CD14-positive monocyte (primary cell): ENCODE measurements around the gene KCNG1. TPM values are rescaled to one million over a fixed set of nuclear protein-coding genes. Genes with fewer than 3 reads are reported as not detected.

ENCODE experiments used
- DNase-seq, 3 donors: peaks; one replicate each; pipeline ENCODE4 v3.0.0-alpha.2; 2011 to 2022
- H2AFZ ChIP-seq: 2 replicates; pipeline ENCODE4 v1.6.0; 2012; ENCODE audit warnings: mild to moderate bottlenecking, low read depth, low read length, inconsistent platforms; ENCODE audit not compliant: insufficient read depth, poor library complexity, severe bottlenecking
- H3K27ac ChIP-seq, 2 donors: 1 replicate in 1 of 2; 2 replicates in 1 of 2; pipeline ENCODE4 v1.5.1; 2012 to 2013; ENCODE audit warnings: low read length in 2 of 2, control low read depth in 1 of 2, inconsistent platforms in 1 of 2, low read depth in 1 of 2, mild to moderate bottlenecking in 1 of 2
- H3K27me3 ChIP-seq, 2 donors: one replicate each; pipeline versions ENCODE4 v1.6.0 to v1.6.1; 2011 to 2013; ENCODE audit warnings: low read length in 2 of 2; ENCODE audit not compliant: control insufficient read depth in 2 of 2, insufficient read depth in 2 of 2
- H3K36me3 ChIP-seq, 2 donors: replicated peaks in 1 of 2; 1 replicate in 1 of 2; 2 replicates in 1 of 2; pipeline versions ENCODE4 v1.5.1 to v1.6.1; 2012 to 2013; ENCODE audit warnings: low read length in 2 of 2, control low read depth in 1 of 2, inconsistent platforms in 1 of 2, mild to moderate bottlenecking in 1 of 2; ENCODE audit not compliant: insufficient read depth in 2 of 2, control insufficient read depth in 1 of 2
- H3K4me1 ChIP-seq, 2 donors: 1 replicate in 1 of 2; 2 replicates in 1 of 2; pipeline versions ENCODE4 v1.5.1 to v1.6.1; 2012 to 2013; ENCODE audit warnings: low read length in 2 of 2, control low read depth in 1 of 2, inconsistent platforms in 1 of 2, mild to moderate bottlenecking in 1 of 2, moderate library complexity in 1 of 2; ENCODE audit not compliant: insufficient read depth in 2 of 2, control insufficient read depth in 1 of 2
- H3K4me2 ChIP-seq: replicated peaks from 2 replicates; pipeline ENCODE3; 2012; ENCODE audit warnings: low read length, moderate library complexity, mild to moderate bottlenecking; ENCODE audit not compliant: poor library complexity, severe bottlenecking; ENCODE audit errors: extremely low read depth
- H3K4me3 ChIP-seq, 3 experiments: fragments of 200-600 bp in 1 of 3; sonication (generic) in 1 of 3; replicated peaks in 1 of 3; 1 replicate in 2 of 3; 2 replicates in 1 of 3; pipeline ENCODE4 v1.5.1; 2011 to 2013; ENCODE audit warnings: low read length in 3 of 3, mild to moderate bottlenecking in 3 of 3, control low read depth in 2 of 3, low read depth in 2 of 3, inconsistent platforms in 1 of 3, moderate library complexity in 1 of 3
- H3K79me2 ChIP-seq: 2 replicates; pipeline ENCODE4 v1.6.0; 2012; ENCODE audit warnings: mild to moderate bottlenecking, control low read depth, inconsistent platforms, low read length, moderate library complexity; ENCODE audit not compliant: insufficient read depth
- H3K9ac ChIP-seq: 2 replicates; pipeline ENCODE4 v1.6.0; 2017; ENCODE audit warnings: low read length, mild to moderate bottlenecking; ENCODE audit not compliant: insufficient read depth, poor library complexity, severe bottlenecking
- H3K9me3 ChIP-seq, 2 donors: replicated peaks in 1 of 2; 1 replicate in 1 of 2; 2 replicates in 1 of 2; pipeline versions ENCODE4 v1.5.1 to v1.6.1; 2012 to 2013; ENCODE audit warnings: low read length in 2 of 2, control low read depth in 1 of 2; ENCODE audit not compliant: control insufficient read depth in 1 of 2, insufficient read depth in 1 of 2
- H4K20me1 ChIP-seq: 2 replicates; pipeline ENCODE4 v1.6.0; 2012; ENCODE audit warnings: mild to moderate bottlenecking, low read length, control low read depth, moderate library complexity; ENCODE audit not compliant: insufficient read depth
- H3K27ac Mint-ChIP-seq, 7 donors: one replicate each; pipeline ENCODE4 v1.8.0; 2020; ENCODE audit warnings: mild to moderate bottlenecking in 7 of 7, mixed read lengths in 7 of 7, moderate library complexity in 6 of 7, inconsistent platforms in 2 of 7
- H3K27me3 Mint-ChIP-seq, 3 donors: one replicate each; pipeline ENCODE4 v1.8.0; 2021 to 2022; ENCODE audit warnings: low read depth in 3 of 3, mild to moderate bottlenecking in 3 of 3, mixed read lengths in 3 of 3, moderate library complexity in 3 of 3, inconsistent platforms in 1 of 3
- H3K36me3 Mint-ChIP-seq, 2 donors: one replicate each; pipeline ENCODE4 v1.8.0; 2020; ENCODE audit warnings: mixed read lengths in 2 of 2, inconsistent platforms in 1 of 2, mild to moderate bottlenecking in 1 of 2
- H3K4me1 Mint-ChIP-seq: one replicate; pipeline ENCODE4 v1.8.0; 2020; ENCODE audit warnings: mild to moderate bottlenecking, mixed read lengths
- H3K4me3 Mint-ChIP-seq, 2 donors: one replicate each; pipeline ENCODE4 v1.8.0; 2020; ENCODE audit warnings: mild to moderate bottlenecking in 2 of 2, mixed read lengths in 2 of 2, moderate library complexity in 1 of 2
- H3K9me3 Mint-ChIP-seq, 7 donors: one replicate each; pipeline ENCODE4 v1.8.0; 2020 to 2022; ENCODE audit warnings: mixed read lengths in 7 of 7, mild to moderate bottlenecking in 6 of 7, moderate library complexity in 6 of 7, inconsistent platforms in 2 of 7
- WGBS: methylation state at CpG from one replicate; pipeline ENCODE4 v1.1.5; 2013; ENCODE audit warnings: missing lambda C conversion rate; ENCODE audit not compliant: insufficient coverage; 5-methylcytosine and 5-hydroxymethylcytosine counted together
- intact Hi-C, 2 donors: fragments of 100-400 bp; cut with micrococcal nuclease; formaldehyde crosslinking; loops; one replicate each; pipeline versions ENCODE4 v1.15.0 to v1.15.1; 2023
- polyA plus RNA-seq, 3 donors: library from polyadenylated mRNA; depleted of rRNA in 1 of 3; unstranded in 2 of 3; stranded (reverse) in 1 of 3; fragments of 300-500 nt in 2 of 3; fragments of >200 nt in 1 of 3; fragmentation: Illumina TruSeq in 2 of 3; gene quantifications; 1 replicate in 2 of 3; 2 replicates in 1 of 3; pipeline ENCODE4 v1.2.3, GENCODE V29; 2012 to 2021
- TF ChIP-seq, protein P1 (sequence below): fragments of 200-600 bp; IDR thresholded peaks from one replicate; pipeline ENCODE4 v1.8.0; 2022; ENCODE audit warnings: antibody characterized with exemption, mild to moderate bottlenecking

Gene KCNG1
- polyA plus RNA-seq, 3 donors: 0.04 TPM; not detected in 2

DNA sequence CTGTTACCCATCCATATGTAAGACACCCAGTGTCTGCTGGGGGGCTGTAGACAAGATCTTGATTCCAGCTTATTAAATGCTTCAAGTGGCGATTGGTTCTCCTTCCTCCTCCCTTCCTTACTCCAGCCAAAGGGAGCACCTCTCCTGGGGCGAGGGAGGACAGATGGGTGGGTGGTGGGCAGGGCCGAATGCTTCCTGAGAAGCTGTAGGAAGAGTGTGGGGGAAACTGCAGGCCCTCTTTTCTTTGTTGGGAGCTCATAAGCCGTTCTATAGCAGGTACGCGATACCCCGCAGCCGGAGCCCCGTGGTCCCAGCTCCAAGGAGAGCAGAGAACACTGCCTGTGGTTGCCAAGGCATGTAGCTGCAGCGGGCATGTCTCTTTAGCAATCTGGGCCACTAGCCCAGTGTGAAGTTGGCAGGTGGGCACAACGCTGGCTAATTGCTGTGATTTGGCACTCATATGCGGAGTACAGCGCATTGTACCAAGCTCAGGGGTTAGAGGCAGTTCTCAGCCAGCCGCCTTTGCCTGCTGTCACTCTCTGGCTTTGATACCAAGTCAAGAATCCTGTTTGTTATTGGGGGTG, 14.7 kb upstream of the KCNG1 start:
- H3K27me3 ChIP-seq: no peaks in the 10 kb centered on the region
- WGBS: 94% methylated on average over 7 of the region's 14 CpGs
- TF ChIP-seq, protein P1, sequence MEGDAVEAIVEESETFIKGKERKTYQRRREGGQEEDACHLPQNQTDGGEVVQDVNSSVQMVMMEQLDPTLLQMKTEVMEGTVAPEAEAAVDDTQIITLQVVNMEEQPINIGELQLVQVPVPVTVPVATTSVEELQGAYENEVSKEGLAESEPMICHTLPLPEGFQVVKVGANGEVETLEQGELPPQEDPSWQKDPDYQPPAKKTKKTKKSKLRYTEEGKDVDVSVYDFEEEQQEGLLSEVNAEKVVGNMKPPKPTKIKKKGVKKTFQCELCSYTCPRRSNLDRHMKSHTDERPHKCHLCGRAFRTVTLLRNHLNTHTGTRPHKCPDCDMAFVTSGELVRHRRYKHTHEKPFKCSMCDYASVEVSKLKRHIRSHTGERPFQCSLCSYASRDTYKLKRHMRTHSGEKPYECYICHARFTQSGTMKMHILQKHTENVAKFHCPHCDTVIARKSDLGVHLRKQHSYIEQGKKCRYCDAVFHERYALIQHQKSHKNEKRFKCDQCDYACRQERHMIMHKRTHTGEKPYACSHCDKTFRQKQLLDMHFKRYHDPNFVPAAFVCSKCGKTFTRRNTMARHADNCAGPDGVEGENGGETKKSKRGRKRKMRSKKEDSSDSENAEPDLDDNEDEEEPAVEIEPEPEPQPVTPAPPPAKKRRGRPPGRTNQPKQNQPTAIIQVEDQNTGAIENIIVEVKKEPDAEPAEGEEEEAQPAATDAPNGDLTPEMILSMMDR: no peak
- H3K4me3 Mint-ChIP-seq: no peak overlapping the region
- H3K27me3 Mint-ChIP-seq: peaks cover 1 to 5% (median 4%) of the 10 kb centered on the region in 3 donors
- H2AFZ ChIP-seq: no peak overlapping the region
- no peaks in the 10 kb centered on the region for H3K79me2 ChIP-seq
- no peaks in the 10 kb centered on the region for H3K9me3 ChIP-seq
- no peaks in the 10 kb centered on the region for H3K4me1 ChIP-seq
- H4K20me1 ChIP-seq: no peaks in the 10 kb centered on the region
- H3K9me3 Mint-ChIP-seq: peaks cover 0 to 2% (median 0%) of the 10 kb centered on the region in 7 donors
- H3K4me2 ChIP-seq: no peak overlapping the region
- peaks cover 4% of the 10 kb centered on the region for H3K4me1 Mint-ChIP-seq
- no peak overlapping the region for H3K9ac ChIP-seq
- intact Hi-C loops: no loop called here
- no peaks in the 10 kb centered on the region for H3K36me3 ChIP-seq
- no peak overlapping the region for H3K27ac ChIP-seq
- no peak for DNase-seq
- no peak overlapping the region for H3K27ac Mint-ChIP-seq
- H3K36me3 Mint-ChIP-seq: no peaks in the 10 kb centered on the region
- H3K4me3 ChIP-seq: no peak overlapping the region

DNA sequence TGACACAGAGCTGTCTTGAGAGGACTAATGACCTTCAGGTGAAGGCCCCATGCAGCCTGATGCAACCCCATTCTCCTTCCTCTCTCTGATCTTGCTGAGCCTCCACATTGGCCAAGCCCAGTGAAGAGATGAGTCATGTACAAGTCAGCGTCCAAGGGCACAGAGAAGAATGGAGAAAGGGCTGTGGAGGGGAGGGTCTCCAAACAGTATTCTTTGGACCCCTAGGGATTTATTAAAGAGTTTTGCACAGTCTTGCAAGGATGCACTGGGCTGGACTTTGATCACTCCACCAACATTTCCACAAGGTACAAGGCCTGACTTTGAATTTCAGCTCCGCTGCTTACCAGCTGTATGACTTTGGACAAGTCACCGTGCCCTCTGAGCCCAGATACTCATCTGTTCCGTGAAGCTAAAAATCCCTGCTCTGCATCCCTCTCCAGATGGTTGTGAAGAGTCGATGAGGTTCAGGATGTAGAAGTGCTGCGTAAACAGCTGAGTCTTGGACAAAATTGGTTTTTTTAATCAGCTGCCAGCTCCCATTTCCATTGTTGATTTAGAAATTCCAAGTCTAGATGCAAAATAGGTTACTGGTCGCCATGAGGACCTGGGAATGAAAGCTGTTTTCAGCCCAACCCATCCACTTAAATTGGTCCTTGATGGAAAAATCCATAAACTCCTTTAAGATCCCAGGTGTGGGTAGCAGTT, 14.1 kb upstream of the KCNG1 start:
- Histone ChIP-seq H3K4me2 (no peak overlapping the region), H4K20me1 (no peaks in the 10 kb centered on the region), H3K4me3 (no peak overlapping the region), H3K27me3 (no peaks in the 10 kb centered on the region), H3K9ac (no peak overlapping the region), H3K36me3 (no peaks in the 10 kb centered on the region), H3K9me3 (peaks cover 1 to 2% of the 10 kb centered on the region in 2 donors), H3K79me2 (no peaks in the 10 kb centered on the region), H3K4me1 (no peaks in the 10 kb centered on the region), H3K27ac (no peak overlapping the region), H2AFZ (no peak overlapping the region)
- 100% methylated on average over 1 of the region's 7 CpGs for WGBS
- Mint-ChIP-seq H3K36me3 (no peaks in the 10 kb centered on the region), H3K4me1 (peaks cover 4% of the 10 kb centered on the region), H3K4me3 (no peak overlapping the region), H3K27ac (no peak overlapping the region), H3K27me3 (peaks cover 1 to 8% (median 7%) of the 10 kb centered on the region in 3 donors), H3K9me3 (peaks cover 3 to 7% (median 5%) of the 10 kb centered on the region in 7 donors)
- DNase-seq: no peak
- TF ChIP-seq, protein P1: no peak
- intact Hi-C loops: no loop called here
